Measurements from ENCODE around the gene BAHCC1.

The BAHCC1 gene

DNA sequence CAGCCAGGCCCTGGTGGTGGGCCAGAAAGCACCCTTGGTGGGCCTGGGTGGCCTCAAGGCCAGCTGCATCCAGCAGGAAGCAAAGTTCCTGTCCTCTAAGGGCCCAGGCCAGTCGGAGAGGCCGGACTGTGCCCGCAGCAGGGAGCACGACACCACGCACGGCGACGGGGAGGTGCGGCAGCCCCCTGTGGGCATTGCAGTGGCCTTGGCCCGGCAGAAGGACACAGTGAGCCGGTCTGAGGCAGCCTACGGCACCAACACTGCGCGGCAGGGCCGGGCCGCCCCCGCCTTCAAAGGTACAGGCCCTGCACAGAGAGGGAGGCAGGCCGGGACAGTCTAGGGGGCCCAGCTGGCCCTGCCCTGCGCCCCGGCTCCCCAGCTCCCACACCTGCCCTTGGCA, 48.0 kb downstream of the BAHCC1 start:
- no peak for DNase-seq (ENCODE audit: low read depth, low spot score)

DNA sequence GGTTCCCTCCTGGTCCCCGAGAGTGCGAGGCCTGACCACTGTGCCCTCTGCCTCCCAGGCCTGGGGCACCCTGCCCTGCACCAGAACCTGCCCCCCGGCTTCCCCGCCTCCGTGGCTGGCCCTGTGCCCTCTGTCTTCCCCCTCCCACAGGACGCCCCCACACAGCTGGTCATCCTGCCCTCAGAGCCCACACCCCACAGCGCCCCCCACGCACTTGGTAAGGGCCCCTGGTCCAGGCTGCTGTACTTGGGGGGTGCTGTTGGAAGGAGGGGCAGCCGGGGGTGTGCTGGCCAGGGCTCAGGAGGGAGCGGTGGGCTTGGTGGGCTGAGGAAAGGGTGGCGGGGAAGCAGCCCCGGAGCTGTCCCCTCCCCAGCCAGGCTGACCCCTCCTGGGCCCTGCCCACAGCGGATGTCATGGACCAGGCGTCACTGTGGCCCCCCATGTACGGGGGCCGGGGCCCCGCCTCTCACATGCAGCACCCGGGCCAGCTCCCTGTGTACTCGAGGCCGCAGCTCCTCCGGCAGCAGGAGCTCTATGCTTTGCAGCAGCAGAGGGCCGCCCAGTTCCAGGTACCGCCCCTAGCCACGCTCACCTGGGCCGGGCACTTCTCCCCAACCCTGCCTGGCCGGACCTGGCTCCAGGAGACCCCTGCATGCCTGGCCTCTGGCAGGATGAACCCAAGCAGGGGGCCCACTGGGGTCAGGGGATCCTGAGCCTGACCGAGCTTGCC, 49.5 kb downstream of the BAHCC1 start:
- DNase-seq (ENCODE audit: low read depth, low spot score): no peak

DNA sequence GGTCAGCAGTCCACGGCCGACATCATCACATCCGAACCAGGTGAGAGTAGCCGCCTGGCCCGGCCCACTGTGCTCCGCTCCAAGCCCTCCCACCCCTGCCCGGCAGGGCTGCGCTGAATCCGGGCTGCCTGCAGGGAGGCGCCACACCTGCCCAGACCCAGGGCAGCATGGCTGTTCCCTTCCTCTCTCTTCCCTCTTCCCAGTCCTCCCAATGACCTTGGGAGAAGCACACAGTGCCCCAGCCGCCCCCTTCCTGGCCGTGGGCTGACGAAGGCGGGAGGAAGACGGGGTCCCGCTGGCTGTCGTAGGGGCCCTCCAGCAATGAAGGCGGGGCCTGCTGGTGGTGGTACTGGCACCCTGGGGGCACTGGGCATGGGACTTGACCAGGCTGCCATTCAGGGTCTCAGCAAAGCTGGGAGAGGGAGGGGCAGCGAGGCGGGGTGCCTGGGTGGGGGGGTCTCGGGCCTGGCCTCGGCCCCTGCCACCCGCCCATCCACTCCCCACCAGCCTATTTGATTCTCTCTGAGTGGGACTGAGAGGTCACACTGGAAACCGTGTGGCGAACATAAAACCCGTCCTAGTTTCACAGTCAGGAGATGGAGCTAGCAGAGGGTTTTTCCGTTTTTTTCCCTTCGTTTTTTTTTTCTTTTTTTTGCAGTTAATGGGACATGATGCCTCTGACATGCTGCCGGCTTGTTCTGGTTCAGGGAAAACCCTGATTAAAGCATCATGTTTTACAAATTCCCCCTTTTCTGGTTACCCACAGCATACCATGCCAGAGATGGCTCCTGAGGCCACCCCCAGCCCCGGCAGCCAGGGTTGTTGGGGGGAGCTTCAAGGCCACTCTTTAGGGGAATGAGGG, 50.6 kb downstream of the BAHCC1 start:
- no peak for DNase-seq (ENCODE audit: low read depth, low spot score)

DNA sequence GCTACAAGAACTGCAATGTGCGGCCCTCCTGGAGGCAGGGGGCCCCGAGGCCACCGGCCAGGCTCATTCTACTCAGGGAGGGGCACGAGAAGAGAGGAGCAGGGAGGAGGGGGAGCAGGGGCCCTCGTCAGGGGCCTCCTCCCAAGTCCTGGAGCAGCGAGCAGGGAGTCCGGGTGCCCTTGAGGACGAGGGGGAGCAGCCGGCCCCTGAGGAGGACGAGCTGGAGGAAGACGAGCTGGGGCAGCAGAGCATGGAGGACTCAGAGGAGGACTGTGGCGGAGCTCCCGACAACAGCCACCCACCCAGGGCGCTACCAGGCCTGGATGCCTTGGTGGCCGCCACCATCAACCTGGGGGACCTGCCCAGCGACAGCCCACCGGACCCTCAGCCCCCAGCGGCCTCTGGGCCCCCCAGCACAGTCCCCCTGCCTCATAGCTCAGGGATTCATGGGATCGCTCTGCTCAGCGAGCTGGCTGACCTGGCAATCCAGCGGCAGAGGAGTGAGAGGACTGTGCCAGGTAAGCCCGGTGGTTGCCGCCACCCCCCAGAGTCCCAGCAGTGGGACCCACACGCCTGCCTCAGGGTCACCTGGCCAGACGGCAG, 52.2 kb downstream of the BAHCC1 start:
- DNase-seq (ENCODE audit: low read depth, low spot score): no peak

DNA sequence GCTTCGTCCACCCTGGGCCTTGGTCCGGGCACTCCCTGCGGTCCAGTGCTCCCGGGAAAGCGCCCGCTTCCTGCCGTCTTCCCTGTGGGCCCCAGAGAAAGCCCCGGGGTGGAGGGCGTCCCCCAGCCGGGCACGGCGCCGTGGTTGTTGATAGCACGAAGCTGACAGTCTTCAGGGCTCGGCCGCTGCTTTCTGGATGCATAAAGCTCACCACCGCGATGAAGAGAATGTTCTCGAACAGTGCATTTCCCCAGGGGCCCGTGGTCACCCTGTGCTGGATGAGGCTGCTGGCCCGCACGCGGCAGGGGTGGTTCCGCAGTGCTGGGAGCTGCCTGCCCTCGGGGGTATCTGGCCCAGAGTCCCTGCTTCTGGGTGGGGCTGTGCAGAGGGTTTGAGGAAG, 53.2 kb downstream of the BAHCC1 start:
- no peak for DNase-seq (ENCODE audit: low read depth, low spot score)

DNA sequence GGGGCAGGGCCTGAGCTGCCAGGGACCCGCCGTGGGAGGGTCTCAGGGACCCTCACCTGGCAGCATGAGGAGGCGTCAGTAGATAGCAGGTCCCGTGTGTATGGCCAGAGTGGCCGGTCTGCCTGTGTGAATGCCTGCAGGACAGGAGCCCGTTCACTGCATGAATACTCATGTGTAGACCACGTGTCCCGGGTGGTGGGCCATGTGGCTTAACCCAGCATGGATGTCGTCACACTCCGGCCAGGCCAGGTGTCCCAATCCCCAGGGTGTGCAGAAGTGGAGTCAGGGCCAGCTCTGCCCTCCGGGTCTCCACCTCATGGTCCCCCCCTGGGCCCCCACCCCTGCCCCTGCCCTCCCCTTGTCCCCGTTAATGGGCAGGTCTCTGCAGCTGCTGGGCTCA, 53.7 kb downstream of the BAHCC1 start:
- DNase-seq (ENCODE audit: low read depth, low spot score): no peak

DNA sequence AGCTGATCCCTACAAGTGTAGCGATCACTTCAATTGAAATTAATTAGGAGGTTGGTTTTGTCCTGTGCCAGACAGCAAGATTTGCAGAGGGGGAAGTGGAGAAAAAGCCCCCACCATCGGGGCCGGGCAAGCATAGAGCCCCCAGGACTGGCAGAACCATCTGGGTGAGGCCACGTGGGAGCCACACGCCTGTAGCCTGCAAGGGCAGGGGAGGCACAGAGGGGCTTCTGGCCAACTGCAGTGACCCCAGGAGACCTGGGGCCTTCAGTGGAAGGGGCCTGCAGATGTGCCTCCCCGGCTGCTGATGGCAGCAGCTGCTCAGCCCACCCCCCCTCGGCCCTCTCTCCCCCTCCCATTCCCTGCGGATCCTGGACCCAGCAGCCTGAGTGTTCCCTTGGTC, 54.1 kb downstream of the BAHCC1 start:
- no peak for DNase-seq (ENCODE audit: low read depth, low spot score)

DNA sequence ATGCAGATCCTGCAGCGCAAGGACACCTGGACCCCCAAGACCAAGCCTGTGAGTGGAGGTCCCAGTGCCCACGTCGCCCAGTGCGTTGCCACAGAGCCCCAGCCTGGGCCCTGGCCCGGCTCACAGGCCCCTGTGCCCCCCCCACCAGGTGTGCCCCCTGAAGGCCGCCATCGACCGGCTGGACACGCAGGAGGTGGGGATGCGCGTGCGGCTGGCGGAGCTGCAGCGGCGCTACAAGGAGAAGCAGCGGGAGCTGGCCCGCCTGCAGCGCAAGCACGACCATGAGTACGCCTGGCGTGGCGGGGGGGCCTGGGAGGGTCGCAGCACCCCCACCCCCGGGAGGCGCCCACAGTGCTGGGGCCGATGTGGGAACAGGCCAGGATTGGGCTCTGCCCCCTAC, 56.6 kb downstream of the BAHCC1 start:
- no peak for DNase-seq (ENCODE audit: low read depth, low spot score)

DNA sequence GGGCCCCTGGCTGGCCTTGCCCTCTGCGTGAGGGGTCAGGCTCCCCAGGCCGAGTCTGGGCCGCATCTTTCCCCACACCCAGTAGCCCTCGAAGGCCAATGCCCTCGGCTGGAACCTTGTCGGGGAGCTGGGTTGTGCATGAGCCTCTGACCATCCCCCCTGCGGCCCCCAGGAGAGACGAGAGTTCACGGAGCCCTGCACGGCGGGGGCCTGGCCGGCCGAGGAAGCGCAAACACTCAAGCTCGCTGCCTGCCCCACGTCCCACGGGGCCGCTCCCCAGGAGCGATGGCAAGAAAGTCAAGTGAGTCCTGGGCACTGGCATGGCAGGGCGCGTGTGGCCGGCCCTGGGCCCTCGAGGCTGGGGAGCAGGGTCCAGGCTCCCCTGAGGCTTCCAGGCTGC, 57.3 kb downstream of the BAHCC1 start:
- no peak for DNase-seq (ENCODE audit: low read depth, low spot score)

DNA sequence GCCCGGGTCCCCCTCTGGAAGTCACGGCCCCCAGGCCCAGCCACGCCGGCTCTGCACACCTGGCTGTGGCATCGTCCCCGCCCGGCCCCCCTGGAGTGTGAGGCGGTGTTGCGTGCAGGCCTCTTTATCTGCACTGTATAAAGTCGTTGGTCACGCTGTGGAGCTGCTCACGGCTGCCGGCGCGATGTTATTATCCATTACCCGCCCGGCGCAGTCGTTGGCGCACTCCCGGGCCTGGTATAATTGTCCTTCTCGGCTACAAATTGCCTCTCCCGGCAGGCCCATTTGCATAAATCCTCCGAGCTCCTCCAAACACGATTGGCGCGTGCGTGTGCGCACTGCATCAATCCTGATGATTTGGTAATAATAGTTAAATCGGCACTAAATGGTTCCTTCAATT, 57.8 kb downstream of the BAHCC1 start:
- no peak for DNase-seq (ENCODE audit: low read depth, low spot score)

DNA sequence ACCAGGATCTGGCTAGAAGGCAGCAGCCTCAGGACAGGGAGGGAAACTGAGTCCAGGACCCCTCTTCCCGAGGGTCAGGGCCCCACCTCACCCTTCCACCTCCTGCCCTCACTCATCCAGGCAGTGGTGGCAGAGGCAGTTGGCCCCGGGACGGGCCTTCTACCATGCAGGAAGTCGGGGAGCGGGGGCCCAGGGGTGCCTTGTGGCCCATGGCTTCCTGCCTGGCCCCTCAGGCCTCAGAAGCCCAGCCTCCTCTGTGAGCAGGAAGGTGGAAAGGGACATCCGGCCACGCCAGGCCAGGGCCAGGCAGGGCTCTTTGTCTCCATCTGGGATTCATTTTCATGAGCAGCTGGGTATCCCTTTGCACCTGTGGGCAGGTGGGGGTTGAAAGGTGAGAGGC, 58.5 kb downstream of the BAHCC1 start:
- DNase-seq (ENCODE audit: low read depth, low spot score): no peak

DNA sequence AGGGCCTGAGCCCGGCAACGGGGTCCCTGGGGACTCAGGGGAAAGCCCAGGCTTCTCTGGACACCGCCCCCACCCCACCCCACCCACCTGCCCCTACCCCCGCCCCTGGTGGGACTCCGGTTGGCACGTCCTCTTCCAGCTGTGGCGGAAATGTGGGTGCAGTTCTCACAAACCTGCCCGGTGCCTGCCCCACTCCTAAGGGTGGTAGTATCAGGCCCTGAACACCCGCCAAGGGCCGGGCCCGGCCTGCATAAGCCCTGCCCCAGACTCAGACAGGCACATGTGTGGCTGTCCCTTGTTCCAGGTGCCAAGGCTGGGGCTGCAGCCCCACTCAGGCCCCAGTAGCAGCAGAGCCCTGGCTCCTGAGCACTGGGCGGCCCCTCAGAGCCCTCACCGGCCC, 59.2 kb downstream of the BAHCC1 start:
- DNase-seq (ENCODE audit: low read depth, low spot score): no peak

DNA sequence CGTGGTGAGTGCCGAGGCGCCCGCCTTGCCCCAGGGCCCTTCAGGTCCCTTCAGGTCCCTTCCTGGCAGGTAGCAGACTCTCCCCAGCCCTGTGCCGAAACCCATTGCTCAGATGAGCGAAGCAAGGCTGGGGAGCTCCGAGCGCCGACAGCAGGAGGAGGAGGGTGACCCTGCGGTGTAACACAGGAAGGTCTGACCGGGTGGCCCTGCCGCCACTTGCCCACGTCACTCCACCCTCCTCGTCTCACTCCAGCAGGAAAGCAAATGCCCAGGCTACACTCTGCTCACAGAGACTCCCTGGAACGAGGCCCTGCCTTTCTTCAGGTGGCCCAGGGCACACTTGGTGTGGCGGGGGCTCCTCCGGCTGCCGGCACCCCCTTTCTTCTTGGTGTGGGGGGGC, 60.1 kb downstream of the BAHCC1 start:
- no peak for DNase-seq (ENCODE audit: low read depth, low spot score)

DNA sequence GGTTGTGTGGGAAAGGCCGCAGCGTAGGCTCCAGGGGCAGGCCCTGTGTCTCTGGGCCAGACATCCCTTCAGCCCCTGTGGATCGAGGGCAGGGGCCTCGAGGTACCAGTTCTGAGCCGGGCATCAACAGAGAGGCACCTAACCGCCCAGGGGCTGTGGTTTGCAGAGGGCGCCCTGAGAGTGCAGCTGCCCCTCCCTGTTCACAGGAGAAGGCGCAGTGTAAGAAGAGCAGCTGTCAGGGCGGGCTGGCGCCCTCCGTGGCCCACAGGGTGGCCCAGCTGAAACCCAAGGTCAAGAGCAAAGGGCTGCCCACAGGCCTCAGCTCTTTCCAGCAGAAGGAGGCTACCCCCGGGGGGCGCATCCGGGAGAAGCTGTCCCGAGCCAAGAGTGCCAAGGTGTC, 60.8 kb downstream of the BAHCC1 start:
- DNase-seq (ENCODE audit: low read depth, low spot score): no peak

DNA sequence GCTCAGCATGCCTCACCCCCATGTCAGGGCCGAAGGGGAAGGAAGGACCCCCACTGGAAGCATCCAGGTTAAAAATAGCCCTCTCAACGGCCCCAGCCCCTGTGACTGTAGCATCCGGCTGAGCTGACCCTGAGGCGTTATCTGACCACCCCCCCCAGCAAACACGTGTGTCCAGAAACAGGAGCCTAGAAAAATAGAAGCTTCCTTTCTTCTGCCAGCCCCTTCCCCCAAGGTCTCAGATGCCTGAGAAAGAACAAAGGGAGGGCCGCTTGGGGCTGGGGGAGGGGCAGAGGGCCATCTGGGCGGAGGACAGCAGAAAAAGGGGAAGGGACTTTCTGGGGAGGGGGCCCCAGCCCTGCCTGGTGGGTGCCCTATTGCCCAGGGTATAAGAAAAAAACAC, 61.5 kb downstream of the BAHCC1 start:
- DNase-seq (ENCODE audit: low read depth, low spot score): no peak

DNA sequence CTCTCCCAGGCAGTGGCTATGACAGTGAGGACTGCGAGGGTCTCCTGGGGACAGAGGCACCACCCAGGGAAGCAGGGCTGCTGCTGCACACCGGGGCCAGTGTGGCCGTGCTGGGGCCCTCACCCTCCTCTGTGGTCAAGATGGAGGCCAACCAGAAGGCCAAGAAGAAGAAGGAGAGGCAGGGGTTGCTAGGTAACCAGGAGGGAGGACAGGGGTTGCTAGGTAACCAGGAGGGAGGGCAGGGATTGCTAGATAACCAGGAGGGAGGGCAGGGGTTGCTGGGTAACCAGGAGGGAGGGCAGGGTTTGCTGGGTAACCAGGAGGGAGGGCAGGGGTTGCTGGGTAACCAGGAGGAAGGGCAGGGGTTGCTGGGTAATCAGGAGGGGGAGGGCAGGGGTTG, 62.1 kb downstream of the BAHCC1 start:
- DNase-seq (ENCODE audit: low read depth, low spot score): no peak

DNA sequence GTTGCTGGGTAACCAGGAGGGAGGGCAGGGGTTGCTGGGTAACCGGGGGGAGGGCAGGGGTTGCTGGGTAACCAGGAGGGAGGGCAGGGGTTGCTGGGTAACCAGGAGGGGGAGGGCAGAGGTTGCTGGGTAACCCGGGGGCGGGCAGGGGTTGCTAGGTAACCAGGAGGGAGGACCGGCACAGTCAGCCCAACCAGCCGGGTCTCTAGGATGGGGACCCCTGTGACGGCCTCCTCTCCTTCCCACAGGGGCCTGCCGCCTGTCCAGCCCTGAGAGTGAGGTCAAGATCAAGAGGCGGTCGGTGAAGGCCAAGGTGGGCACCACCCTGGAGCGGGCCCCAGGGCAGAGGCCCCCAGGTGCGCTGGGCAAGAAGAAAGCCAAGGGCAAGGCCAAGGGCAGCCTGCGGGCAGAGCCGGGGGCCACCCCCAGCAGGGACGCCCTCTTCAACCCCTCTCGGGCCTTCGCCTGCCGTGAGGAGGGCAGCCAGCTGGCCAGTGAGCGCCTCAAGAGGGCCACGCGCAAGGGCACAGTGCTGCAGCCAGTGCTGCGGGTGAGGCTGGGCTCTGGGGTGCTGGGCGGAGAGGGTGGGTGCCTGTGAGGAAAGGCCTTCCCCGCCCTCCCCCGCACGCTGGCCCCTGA, 62.8 kb downstream of the BAHCC1 start:
- DNase-seq (ENCODE audit: low read depth, low spot score): no peak

DNA sequence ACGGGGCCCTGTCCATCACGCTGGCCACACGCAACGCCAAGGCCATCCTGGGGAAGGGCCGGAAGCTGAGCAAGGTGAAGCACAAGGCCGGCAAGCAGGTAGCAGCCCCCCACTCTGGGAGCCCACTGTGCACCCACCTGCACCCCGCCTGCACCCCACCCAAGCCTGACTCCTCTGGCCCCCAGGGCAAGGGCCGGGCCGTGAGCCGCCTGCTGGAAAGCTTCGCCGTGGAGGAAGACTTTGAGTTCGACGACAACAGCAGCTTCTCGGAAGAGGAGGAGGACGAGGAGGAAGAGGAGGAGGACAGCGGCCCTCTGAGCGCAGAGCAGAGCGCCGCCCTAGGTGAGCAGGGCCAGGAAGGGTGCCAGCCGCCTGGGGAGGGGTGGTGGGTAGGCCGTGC, 63.4 kb downstream of the BAHCC1 start:
- no peak for DNase-seq (ENCODE audit: low read depth, low spot score)

DNA sequence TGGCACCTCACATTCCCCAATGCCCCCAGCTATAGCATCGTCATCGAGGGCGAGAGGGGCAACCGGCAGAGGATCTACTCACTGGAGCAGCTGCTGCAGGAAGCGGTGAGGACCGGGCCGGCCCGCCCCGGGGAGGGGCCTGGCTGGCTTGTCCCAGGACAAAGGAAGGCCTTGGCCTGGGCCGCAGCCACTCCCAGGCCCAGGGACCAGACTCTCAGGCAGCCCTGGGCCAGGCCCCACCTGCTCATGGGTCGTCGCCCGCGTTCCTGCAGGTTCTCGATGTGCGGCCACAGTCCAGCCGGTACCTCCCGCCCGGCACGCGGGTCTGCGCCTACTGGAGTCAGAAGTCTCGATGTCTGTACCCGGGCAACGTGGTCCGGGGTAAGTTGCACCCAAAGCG, 64.0 kb downstream of the BAHCC1 start:
- no peak for DNase-seq (ENCODE audit: low read depth, low spot score)

DNA sequence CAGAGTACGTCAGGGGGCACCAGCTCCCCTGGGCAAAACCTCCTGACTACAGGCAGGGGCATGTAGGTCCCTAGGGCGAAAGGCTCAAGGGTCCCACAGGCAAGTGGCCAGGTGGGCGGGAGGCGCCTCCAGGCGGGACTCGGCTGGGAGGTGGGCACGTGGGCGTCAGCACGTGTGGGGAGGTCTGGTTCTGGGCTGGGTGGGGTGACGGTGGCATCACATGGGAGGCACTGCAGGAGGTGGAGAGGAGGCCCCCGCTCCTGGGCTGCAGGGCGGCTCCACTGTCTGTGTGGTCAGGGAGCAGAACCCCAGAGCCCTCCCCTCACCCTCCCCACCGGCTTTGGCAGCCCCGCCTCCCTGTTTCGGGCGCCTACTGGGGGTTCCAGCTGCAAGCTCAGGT, 64.6 kb downstream of the BAHCC1 start:
- no peak for DNase-seq (ENCODE audit: low read depth, low spot score)

DNA sequence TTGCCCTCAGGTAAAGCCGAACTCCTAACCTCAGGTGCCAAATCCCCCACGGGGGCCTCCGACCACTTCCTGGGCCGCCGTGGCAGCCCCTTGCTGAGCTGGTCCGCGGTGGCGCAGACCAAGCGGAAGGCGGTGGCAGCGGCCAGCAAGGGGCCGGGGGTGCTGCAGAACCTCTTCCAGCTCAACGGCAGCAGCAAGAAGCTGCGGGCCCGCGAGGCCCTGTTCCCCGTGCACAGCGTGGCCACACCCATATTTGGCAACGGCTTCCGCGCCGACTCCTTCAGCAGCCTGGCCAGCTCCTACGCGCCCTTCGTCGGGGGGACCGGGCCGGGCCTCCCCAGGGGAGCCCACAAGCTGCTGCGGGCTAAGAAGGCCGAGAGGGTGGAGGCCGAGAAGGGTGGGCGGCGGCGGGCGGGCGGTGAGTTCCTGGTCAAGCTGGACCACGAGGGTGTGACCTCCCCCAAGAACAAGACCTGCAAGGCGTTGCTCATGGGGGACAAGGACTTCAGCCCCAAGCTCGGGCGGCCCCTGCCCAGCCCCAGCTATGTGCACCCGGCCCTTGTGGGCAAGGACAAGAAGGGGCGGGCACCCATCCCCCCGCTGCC, 65.7 kb downstream of the BAHCC1 start:
- no peak for DNase-seq (ENCODE audit: low read depth, low spot score)
